Loucy (cell line): ENCODE data around the gene POLR3K.
A peak's percentile ranks its signal among the peaks of the same experiment; 100 is the strongest.
"Not testable (repeated sequence)": the region's sequence is repeated elsewhere in the genome, so short reads cannot be mapped to it uniquely, and the experiment has no call there.

Experiments
- H2AFZ ChIP-seq: fragments of 200-600 bp; sonication (generic); 2 replicates; pipeline ENCODE4 v1.6.0; 2016; ENCODE audit warnings: antibody characterized with exemption, mild to moderate bottlenecking, low read length, moderate library complexity
- H3F3A ChIP-seq: fragments of 200-600 bp; 2 replicates; pipeline ENCODE4 v1.6.0; 2016; ENCODE audit warnings: antibody characterized with exemption, low read depth, mild to moderate bottlenecking
- H3K27me3 ChIP-seq: fragments of 200-600 bp; sonication (generic); 2 replicates; pipeline ENCODE4 v1.6.1; 2014; ENCODE audit warnings: low read length, mild to moderate bottlenecking; ENCODE audit not compliant: insufficient read depth, poor library complexity, severe bottlenecking
- H3K36me3 ChIP-seq: fragments of 200-600 bp; sonication (generic); 2 replicates; pipeline ENCODE4 v1.6.1; 2016; ENCODE audit warnings: low read length; ENCODE audit not compliant: insufficient read depth
- H3K4me1 ChIP-seq: fragments of 200-600 bp; sonication (generic); 2 replicates; pipeline ENCODE4 v1.5.1; 2014; ENCODE audit warnings: low read length, mild to moderate bottlenecking; ENCODE audit not compliant: insufficient read depth, poor library complexity, severe bottlenecking
- H3K4me2 ChIP-seq: fragments of 200-600 bp; sonication (generic); 2 replicates; pipeline ENCODE4 v1.6.0; 2014; ENCODE audit warnings: antibody characterized with exemption, low read length, low read depth, mild to moderate bottlenecking; ENCODE audit not compliant: poor library complexity, severe bottlenecking
- H3K4me3 ChIP-seq: fragments of 200-600 bp; sonication (generic); 2 replicates; pipeline ENCODE4 v1.5.1; 2014; ENCODE audit warnings: low read length, mild to moderate bottlenecking, mixed read lengths; ENCODE audit not compliant: poor library complexity, severe bottlenecking
- H3K79me2 ChIP-seq: fragments of 200-600 bp; sonication (generic); 2 replicates; pipeline ENCODE4 v1.6.1; 2014; ENCODE audit warnings: low read length; ENCODE audit not compliant: insufficient read depth
- H3K9ac ChIP-seq: fragments of 200-600 bp; sonication (generic); 2 replicates; pipeline ENCODE4 v1.6.0; 2014; ENCODE audit warnings: mild to moderate bottlenecking, low read depth, low read length, moderate library complexity; ENCODE audit not compliant: poor library complexity, severe bottlenecking
- H3K9me2 ChIP-seq: fragments of 200-600 bp; sonication (generic); replicated peaks from 2 replicates; pipeline ENCODE4 v1.6.1; 2016; ENCODE audit warnings: low read depth, low read length, mixed read lengths
- H3K9me3 ChIP-seq: fragments of 200-600 bp; sonication (generic); 2 replicates; pipeline ENCODE4 v1.6.1; 2014; ENCODE audit warnings: mild to moderate bottlenecking, antibody characterized with exemption, low read length, low read depth; ENCODE audit not compliant: insufficient read depth
- H4K20me1 ChIP-seq: fragments of 200-600 bp; sonication (generic); 2 replicates; pipeline ENCODE4 v1.6.0; 2014; ENCODE audit warnings: antibody characterized with exemption, low read length, mild to moderate bottlenecking; ENCODE audit not compliant: insufficient read depth, poor library complexity, severe bottlenecking
- CTCF ChIP-seq: fragments of 200-600 bp; sonication (generic); conservative IDR thresholded peaks from 2 replicates; pipeline ENCODE4 v1.5.1; 2014; ENCODE audit warnings: mild to moderate bottlenecking, antibody characterized with exemption, low read length
- EZH2phosphoT487 ChIP-seq: fragments of 200-600 bp; IDR thresholded peaks from 2 replicates; pipeline ENCODE4 v1.6.1; 2018; ENCODE audit warnings: antibody characterized with exemption, mild to moderate bottlenecking, moderate library complexity, borderline replicate concordance

POLR3K gene

GRCh38 chr16:38941-39892 is 14.2 kb downstream of the POLR3K start:
- Histone ChIP-seq H3K9me2 (no peaks in the 10 kb centered on the region), H3K9ac (no peak overlapping the region), H3K4me1 (peaks cover 29% of the 10 kb centered on the region), H3K4me2 (peak overlapping the region; percentile 50), H3K4me3 (no peak overlapping the region), H3F3A (no peaks in the 10 kb centered on the region), H3K79me2 (no peaks in the 10 kb centered on the region), H3K9me3 (no peaks in the 10 kb centered on the region), H4K20me1 (no peaks in the 10 kb centered on the region), H2AFZ (no peak overlapping the region), H3K27me3 (no peaks in the 10 kb centered on the region), H3K36me3 (no peaks in the 10 kb centered on the region)
- TF ChIP-seq CTCF (no peak), EZH2phosphoT487 (no peak)

- not testable (repeated sequence) for H3K9me3 ChIP-seq
Observed at GRCh38 chr16:38206-38605, 15.2 kb downstream of the POLR3K start.

GRCh38 chr16:37511-37910 is 15.9 kb downstream of the POLR3K start:
- Histone ChIP-seq H3K9me3 (no peaks in the 10 kb centered on the region), H3K4me2 (no peak overlapping the region), H3F3A (no peaks in the 10 kb centered on the region), H3K9me2 (no peaks in the 10 kb centered on the region), H3K4me3 (no peak overlapping the region), H3K79me2 (no peaks in the 10 kb centered on the region), H3K36me3 (no peaks in the 10 kb centered on the region), H3K27me3 (no peaks in the 10 kb centered on the region), H2AFZ (no peak overlapping the region), H4K20me1 (no peaks in the 10 kb centered on the region), H3K4me1 (peaks cover 24% of the 10 kb centered on the region), H3K9ac (no peak overlapping the region)
- TF ChIP-seq CTCF (no peak), EZH2phosphoT487 (no peak)

More at GRCh38 chr16:38206-38605, 15.2 kb downstream of the POLR3K start:
- H4K20me1 ChIP-seq, H3K79me2 ChIP-seq, H2AFZ ChIP-seq, H3K4me3 ChIP-seq, H3K9ac ChIP-seq, H3K36me3 ChIP-seq, H3F3A ChIP-seq, H3K27me3 ChIP-seq, H3K9me2 ChIP-seq: not testable (repeated sequence)
- Histone ChIP-seq H3K4me2 (peak overlapping the region; percentile 50), H3K4me1 (peaks cover 29% of the 10 kb centered on the region)
